ENCODE results near the gene CD164. TPM values are rescaled to one million over a fixed set of nuclear protein-coding genes. Genes with fewer than 3 reads are reported as not detected.

The CD164 gene
- polyA plus RNA-seq, 1 donor (not counting 4 experiments of a cell fraction or from before 2014, with no cell fraction given), result 244 TPM

- FAIRE-seq (no peak), DNase-seq (ENCODE audit: low read depth, low spot score) (no peak)
- Histone ChIP-seq H3K27me3 (ENCODE audit: control insufficient read depth, extremely low read depth, insufficient read depth, low read length) (no peaks in the 10 kb centered on the region), H3K4me1 (ENCODE audit: control insufficient read depth, extremely low read depth, insufficient read depth, low read length) (peaks cover 6% of the 10 kb centered on the region), H3K27ac (ENCODE audit: control insufficient read depth, insufficient read depth, low read length) (no peak overlapping the region), H4K20me1 (ENCODE audit: control insufficient read depth, extremely low read depth, insufficient read depth, low read length) (peaks cover 5% of the 10 kb centered on the region), H3K9me3 (ENCODE audit: control insufficient read depth, low read depth, low read length) (no peaks in the 10 kb centered on the region), H3K4me2 (ENCODE audit: control insufficient read depth, extremely low read depth, insufficient read depth, low read depth, low read length) (no peak overlapping the region), H3K79me2 (ENCODE audit: control insufficient read depth, insufficient read depth, low read length) (peaks cover 39% of the 10 kb centered on the region), H3K9ac (ENCODE audit: control insufficient read depth, extremely low read depth, insufficient read depth, low read length) (no peak overlapping the region), H3K4me3 (ENCODE audit: control insufficient read depth in 2 of 3, extremely low read depth in 1 of 3, insufficient read depth in 2 of 3, low read depth in 1 of 3, low read length in 3 of 3) (no peak overlapping the region), H3K9me1 (ENCODE audit: control insufficient read depth, extremely low read depth, insufficient read depth, low read length) (no peaks in the 10 kb centered on the region), H2AFZ (ENCODE audit: control insufficient read depth, low read length) (no peak overlapping the region), H3K36me3 (ENCODE audit: control insufficient read depth in 2 of 2, extremely low read depth in 1 of 2, insufficient read depth in 2 of 2, low read length in 2 of 2) (peaks cover 14 to 43% of the 10 kb centered on the region in 2 experiments)
- TF ChIP-seq EZH2 (IDR thresholded peaks at IDR 0.05; ENCODE audit: low read length), result no peak
- no peak for TF ChIP-seq CTCF (optimal IDR thresholded peaks at IDR 0.05 in 1 of 3, IDR thresholded peaks at IDR 0.05 in 1 of 3, conservative IDR thresholded peaks at IDR 0.05 in 1 of 3; ENCODE audit: extremely low read depth in 1 of 3, insufficient read depth in 2 of 3, low read length in 3 of 3)
- dilution Hi-C loops (cut with MboI; ENCODE audit: extremely low pct_ligation_motif_present, low sequenced_read_pairs), result no loop called here
Observed at GRCh38 chr6:109374326-109374892, 7.9 kb downstream of the CD164 start.

GRCh38 chr6:109373762-109374161, 8.5 kb downstream of the CD164 start:
- FAIRE-seq (no peak), DNase-seq (ENCODE audit: low read depth, low spot score) (no peak)
- no peaks in the 10 kb centered on the region for H3K9me3 ChIP-seq (ENCODE audit: control insufficient read depth, low read depth, low read length)
- peaks cover 17 to 43% of the 10 kb centered on the region in 2 experiments for H3K36me3 ChIP-seq (ENCODE audit: control insufficient read depth in 2 of 2, extremely low read depth in 1 of 2, insufficient read depth in 2 of 2, low read length in 2 of 2)
- H3K4me3 ChIP-seq (ENCODE audit: control insufficient read depth in 2 of 3, extremely low read depth in 1 of 3, insufficient read depth in 2 of 3, low read depth in 1 of 3, low read length in 3 of 3), result no peak overlapping the region
- no peak overlapping the region for H3K4me2 ChIP-seq (ENCODE audit: control insufficient read depth, extremely low read depth, insufficient read depth, low read depth, low read length)
- no peaks in the 10 kb centered on the region for H3K4me1 ChIP-seq (ENCODE audit: control insufficient read depth, extremely low read depth, insufficient read depth, low read length)
- dilution Hi-C loops (cut with MboI; ENCODE audit: extremely low pct_ligation_motif_present, low sequenced_read_pairs), result no loop called here
- no peak overlapping the region for H3K9ac ChIP-seq (ENCODE audit: control insufficient read depth, extremely low read depth, insufficient read depth, low read length)
- TF ChIP-seq CTCF (optimal IDR thresholded peaks at IDR 0.05 in 1 of 3, IDR thresholded peaks at IDR 0.05 in 1 of 3, conservative IDR thresholded peaks at IDR 0.05 in 1 of 3; ENCODE audit: extremely low read depth in 1 of 3, insufficient read depth in 2 of 3, low read length in 3 of 3), result no peak
- TF ChIP-seq EZH2 (IDR thresholded peaks at IDR 0.05; ENCODE audit: low read length), result no peak
- H3K27ac ChIP-seq (ENCODE audit: control insufficient read depth, insufficient read depth, low read length), result no peak overlapping the region
- no peak overlapping the region for H2AFZ ChIP-seq (ENCODE audit: control insufficient read depth, low read length)
- peaks cover 33% of the 10 kb centered on the region for H3K79me2 ChIP-seq (ENCODE audit: control insufficient read depth, insufficient read depth, low read length)
- H4K20me1 ChIP-seq (ENCODE audit: control insufficient read depth, extremely low read depth, insufficient read depth, low read length), result no peaks in the 10 kb centered on the region
- H3K27me3 ChIP-seq (ENCODE audit: control insufficient read depth, extremely low read depth, insufficient read depth, low read length), result no peaks in the 10 kb centered on the region
- no peaks in the 10 kb centered on the region for H3K9me1 ChIP-seq (ENCODE audit: control insufficient read depth, extremely low read depth, insufficient read depth, low read length)

All from keratinocyte (primary cell).